H1 (cell line): ENCODE results near the gene DGKI. TPM values are rescaled to one million over a fixed set of nuclear protein-coding genes. Genes with fewer than 3 reads are reported as not detected.

Experiments
- BACH1 ChIP-seq: IDR thresholded peaks from 2 replicates; pipeline ENCODE4 v1.6.1; 2012; ENCODE audit warnings: low read length, improper control_type of control experiment
- EP300 ChIP-seq, 2 experiments: IDR thresholded peaks; 1 replicate in 1 of 2; 2 replicates in 1 of 2; pipeline ENCODE4 v1.6.1; 2011 to 2012; ENCODE audit warnings: low read depth in 2 of 2, low read length in 2 of 2, mild to moderate bottlenecking in 2 of 2, borderline replicate concordance in 1 of 2, inconsistent platforms in 1 of 2, moderate library complexity in 1 of 2
- SP1 ChIP-seq: IDR thresholded peaks from 2 replicates; pipeline ENCODE4 v1.6.1; 2011; ENCODE audit warnings: low read depth, low read length
- polyA plus RNA-seq, 7 experiments: library from polyadenylated mRNA; depleted of rRNA in 3 of 7; stranded (reverse) in 5 of 7; unstranded in 2 of 7; fragments of >200 nt in 5 of 7; fragments of 200-250 nt in 2 of 7; gene quantifications; 1 replicate in 5 of 7; 2 replicates in 1 of 7; 4 replicates in 1 of 7; pipeline versions ENCODE4 v1.2.1 to v1.2.3, GENCODE V29; 2011 to 2013; ENCODE audit warnings: missing spikeins in 2 of 7, mixed read lengths in 2 of 7
- total RNA-seq: library from RNA; stranded (reverse); fragmentation: NEBNext Ultra II Directional; extraction: Animal tissue kit (Norgen Biotek cat#: 25700); gene quantifications from 2 replicates; pipeline ENCODE4 v1.2.1, GENCODE V29; 2021
- TF ChIP-seq, protein P1 (sequence below): IDR thresholded peaks from 2 replicates; pipeline ENCODE4 v1.6.1; 2012; ENCODE audit warnings: low read length, inconsistent platforms

DGKI gene
- total and polyA plus RNA-seq, 2 of the 8 experiments (the other 6 are each of a cell fraction or from before 2014, with no cell fraction given) = 0.20 to 0.71 TPM

DNA sequence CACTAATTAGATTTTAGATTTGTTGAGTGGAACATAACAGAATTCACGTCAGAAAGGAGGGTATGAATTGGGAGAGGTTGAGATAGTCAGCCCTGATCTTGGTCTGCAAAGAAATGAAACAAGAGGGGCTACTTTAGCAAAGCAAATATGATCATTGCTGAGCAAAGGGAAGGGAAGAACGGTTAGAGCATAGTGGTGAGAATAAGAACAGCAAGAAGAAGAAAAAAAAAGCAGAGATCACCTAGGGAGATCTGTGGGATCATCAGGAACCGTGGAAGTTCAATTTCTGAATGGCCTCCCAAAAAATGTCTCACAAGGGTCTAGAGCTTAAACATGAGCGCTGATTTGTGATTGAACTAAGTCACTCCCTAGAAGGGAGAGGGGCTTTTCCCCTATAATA is 156.1 kb downstream of the DGKI start (continued):
- TF ChIP-seq SP1 (no peak), EP300 (IDR thresholded peaks at IDR 0.05; ENCODE audit: borderline replicate concordance in 1 of 2, low read depth in 2 of 2, low read length in 2 of 2) (no peak), BACH1 (no peak)
- TF ChIP-seq, protein P1, sequence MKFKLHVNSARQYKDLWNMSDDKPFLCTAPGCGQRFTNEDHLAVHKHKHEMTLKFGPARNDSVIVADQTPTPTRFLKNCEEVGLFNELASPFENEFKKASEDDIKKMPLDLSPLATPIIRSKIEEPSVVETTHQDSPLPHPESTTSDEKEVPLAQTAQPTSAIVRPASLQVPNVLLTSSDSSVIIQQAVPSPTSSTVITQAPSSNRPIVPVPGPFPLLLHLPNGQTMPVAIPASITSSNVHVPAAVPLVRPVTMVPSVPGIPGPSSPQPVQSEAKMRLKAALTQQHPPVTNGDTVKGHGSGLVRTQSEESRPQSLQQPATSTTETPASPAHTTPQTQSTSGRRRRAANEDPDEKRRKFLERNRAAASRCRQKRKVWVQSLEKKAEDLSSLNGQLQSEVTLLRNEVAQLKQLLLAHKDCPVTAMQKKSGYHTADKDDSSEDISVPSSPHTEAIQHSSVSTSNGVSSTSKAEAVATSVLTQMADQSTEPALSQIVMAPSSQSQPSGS = no peak
